IMR-90 (cell line): ENCODE measurements around the gene ELF2. TPM values are rescaled to one million over a fixed set of nuclear protein-coding genes. Genes with fewer than 3 reads are reported as not detected.

ENCODE experiments used
- ATAC-seq: fragments of 200-7000 bp; cut with Tn5 transposase; 2 replicates; pipeline ENCODE4 v1.9.1; 2020; ENCODE audit warnings: low read depth, mild to moderate bottlenecking, moderate library complexity
- BruUV-seq: library from RNA; stranded (reverse); fragments of 400-500 nt; replicated peaks from 2 replicates; lab custom pipeline; 2021; lab: Mats Ljungman, UMichigan
- CTCF ChIA-PET: fragments of 300-600 bp; formaldehyde crosslinking; extraction: SDS; loops from one replicate; lab custom pipeline; 2021; ENCODE audit warnings: antibody characterized with exemption; lab: Yijun Ruan, JAX
- POLR2A ChIA-PET: fragments of 300-600 bp; sonication (Branson Sonifier 250); formaldehyde crosslinking; loops from one replicate; lab custom pipeline; 2022; ENCODE audit warnings: antibody characterized with exemption; ENCODE audit not compliant: unreplicated experiment; lab: Charles Lee
- DNase-seq: peaks from one replicate; pipeline ENCODE4 v3.0.0; 2013
- H2AFZ ChIP-seq: replicated peaks from 2 replicates; pipeline ENCODE3; 2013; ENCODE audit warnings: low read length, mild to moderate bottlenecking; ENCODE audit not compliant: poor library complexity
- H2AK5ac ChIP-seq: 2 replicates; pipeline ENCODE4 v1.6.1; 2013; ENCODE audit warnings: low read depth, low read length, inconsistent platforms
- H2AK9ac ChIP-seq: replicated peaks from 2 replicates; pipeline ENCODE3; 2013; ENCODE audit warnings: mild to moderate bottlenecking, low read depth, low read length, moderate library complexity; ENCODE audit not compliant: poor library complexity
- H2BK120ac ChIP-seq: 2 replicates; pipeline ENCODE4 v1.6.1; 2013; ENCODE audit warnings: low read depth, low read length, inconsistent platforms
- H2BK15ac ChIP-seq: 3 replicates; pipeline ENCODE4 v1.6.1; 2013; ENCODE audit warnings: low read depth, low read length, inconsistent platforms
- H2BK20ac ChIP-seq: 2 replicates; pipeline ENCODE4 v1.6.1; 2013; ENCODE audit warnings: low read depth, mild to moderate bottlenecking, inconsistent platforms, low read length, moderate library complexity
- H2BK5ac ChIP-seq: 2 replicates; pipeline ENCODE4 v1.6.1; 2013; ENCODE audit warnings: mild to moderate bottlenecking, low read depth, low read length, inconsistent platforms; ENCODE audit not compliant: poor library complexity, severe bottlenecking
- H3K14ac ChIP-seq: replicated peaks from 2 replicates; pipeline ENCODE4 v1.6.1; 2013; ENCODE audit warnings: low read depth, low read length, inconsistent platforms
- H3K18ac ChIP-seq: 2 replicates; pipeline ENCODE4 v1.6.1; 2013; ENCODE audit warnings: low read depth, low read length, control low read depth
- H3K23ac ChIP-seq: 2 replicates; pipeline ENCODE4 v1.6.1; 2013; ENCODE audit warnings: low read depth, low read length, inconsistent platforms
- H3K27ac ChIP-seq: 2 replicates; pipeline ENCODE4 v1.5.1; 2013; ENCODE audit warnings: mild to moderate bottlenecking, control low read depth, low read length; ENCODE audit not compliant: insufficient read depth
- H3K27me3 ChIP-seq: 2 replicates; pipeline ENCODE4 v1.6.1; 2013; ENCODE audit warnings: low read length; ENCODE audit not compliant: control insufficient read depth, insufficient read depth
- H3K36me3 ChIP-seq: 2 replicates; pipeline ENCODE4 v1.6.1; 2013; ENCODE audit warnings: low read length, mixed read lengths; ENCODE audit not compliant: control insufficient read depth, insufficient read depth
- H3K4ac ChIP-seq: 2 replicates; pipeline ENCODE4 v1.6.1; 2013; ENCODE audit warnings: low read depth, low read length, inconsistent platforms
- H3K4me1 ChIP-seq: 2 replicates; pipeline ENCODE4 v1.6.1; 2013; ENCODE audit warnings: low read length, mixed read lengths; ENCODE audit not compliant: control insufficient read depth, insufficient read depth
- H3K4me2 ChIP-seq: 2 replicates; pipeline ENCODE4 v1.6.1; 2013; ENCODE audit warnings: low read depth, mild to moderate bottlenecking, control low read depth, low read length, moderate library complexity
- H3K4me3 ChIP-seq: 2 replicates; pipeline ENCODE4 v1.5.1; 2013; ENCODE audit warnings: low read depth, mild to moderate bottlenecking, control low read depth, low read length, moderate library complexity; ENCODE audit not compliant: insufficient read depth
- H3K56ac ChIP-seq: 2 replicates; pipeline ENCODE4 v1.6.1; 2013; ENCODE audit warnings: low read length, inconsistent platforms; ENCODE audit not compliant: insufficient read depth; ENCODE audit errors: extremely low read depth
- H3K79me1 ChIP-seq, 2 experiments: 2 replicates each; pipeline ENCODE4 v1.6.1; 2013; ENCODE audit warnings: low read length in 2 of 2, inconsistent platforms in 1 of 2, low read depth in 1 of 2
- H3K9ac ChIP-seq: 2 replicates; pipeline ENCODE4 v1.6.1; 2013; ENCODE audit warnings: low read depth, low read length, control low read depth
- H3K9me1 ChIP-seq: 2 replicates; pipeline ENCODE4 v1.6.1; 2013; ENCODE audit warnings: low read length, inconsistent platforms; ENCODE audit not compliant: insufficient read depth
- H3K9me3 ChIP-seq: 2 replicates; pipeline ENCODE4 v1.6.1; 2013; ENCODE audit warnings: low read length; ENCODE audit not compliant: control insufficient read depth, insufficient read depth
- H4K20me1 ChIP-seq: 2 replicates; pipeline ENCODE4 v1.6.1; 2013; ENCODE audit warnings: low read length, inconsistent platforms; ENCODE audit not compliant: insufficient read depth
- H4K5ac ChIP-seq: 2 replicates; pipeline ENCODE4 v1.6.1; 2013; ENCODE audit warnings: mild to moderate bottlenecking, low read depth, low read length, control low read depth
- H4K8ac ChIP-seq, 2 experiments: 2 replicates each; pipeline ENCODE4 v1.6.1; 2013; ENCODE audit warnings: low read depth in 2 of 2, low read length in 2 of 2, control low read depth in 1 of 2, inconsistent platforms in 1 of 2
- H4K91ac ChIP-seq: 2 replicates; pipeline ENCODE4 v1.6.1; 2013; ENCODE audit warnings: low read depth, low read length, inconsistent platforms; ENCODE audit not compliant: insufficient read depth
- BHLHE40 ChIP-seq: fragments of 150-350 bp; IDR thresholded peaks from 2 replicates; pipeline ENCODE4 v1.6.1; 2016; ENCODE audit warnings: mild to moderate bottlenecking, low read depth, low read length
- CEBPB ChIP-seq: IDR thresholded peaks from 2 replicates; pipeline ENCODE4 v1.6.1; 2012; ENCODE audit warnings: low read depth, low read length, improper control_type of control experiment
- CHD1 ChIP-seq: IDR thresholded peaks from 2 replicates; pipeline ENCODE4 v1.6.1; 2012; ENCODE audit warnings: low read depth, low read length, improper control_type of control experiment
- FOS ChIP-seq: fragments of 150-350 bp; IDR thresholded peaks from 2 replicates; pipeline ENCODE4 v1.6.1; 2016; ENCODE audit warnings: low read depth, low read length
- MAFK ChIP-seq: IDR thresholded peaks from 2 replicates; pipeline ENCODE4 v1.6.1; 2012; ENCODE audit warnings: low read depth, low read length, improper control_type of control experiment
- MAZ ChIP-seq: IDR thresholded peaks from 2 replicates; pipeline ENCODE4 v1.6.1; 2012; ENCODE audit warnings: low read depth, mild to moderate bottlenecking, low read length, improper control_type of control experiment, moderate library complexity, borderline replicate concordance
- MXI1 ChIP-seq: IDR thresholded peaks from 2 replicates; pipeline ENCODE4 v1.6.1; 2012; ENCODE audit warnings: low read depth, mild to moderate bottlenecking, low read length, moderate library complexity, borderline replicate concordance
- POLR2A ChIP-seq: IDR thresholded peaks from 2 replicates; pipeline ENCODE4 v1.6.1; 2012; ENCODE audit warnings: mild to moderate bottlenecking, low read depth, low read length
- RAD21 ChIP-seq: IDR thresholded peaks from 2 replicates; pipeline ENCODE4 v1.6.1; 2012; ENCODE audit warnings: low read length, improper control_type of control experiment
- RCOR1 ChIP-seq: IDR thresholded peaks from 2 replicates; pipeline ENCODE4 v1.6.1; 2012; ENCODE audit warnings: mild to moderate bottlenecking, low read length, improper control_type of control experiment; ENCODE audit not compliant: insufficient replicate concordance
- RFX5 ChIP-seq: IDR thresholded peaks from 2 replicates; pipeline ENCODE4 v1.8.0; 2012; ENCODE audit warnings: low read depth, mild to moderate bottlenecking, low read length, moderate library complexity
- USF2 ChIP-seq: fragments of 150-350 bp; IDR thresholded peaks from 2 replicates; pipeline ENCODE4 v1.6.1; 2017; ENCODE audit warnings: mild to moderate bottlenecking, antibody characterized with exemption, low read length, low read depth
- WGBS, 2 experiments: methylation state at CpG; one replicate each; pipeline versions ENCODE4 v1.1.5 to v1.1.7; 2013; ENCODE audit warnings: missing lambda C conversion rate in 2 of 2; ENCODE audit not compliant: insufficient read length in 1 of 2; ENCODE audit errors: extremely low coverage in 2 of 2; 5-methylcytosine and 5-hydroxymethylcytosine counted together
- dilution Hi-C: fragments of 300-500 bp; cut with HindIII; formaldehyde crosslinking; loops from one replicate; pipeline ENCODE4 v1.14.3; 2018; ENCODE audit warnings: low sequenced_read_pairs; ENCODE audit not compliant: unreplicated experiment
- in situ Hi-C: fragments of 300-500 bp; cut with MboI; formaldehyde crosslinking; loops from 3 replicates; pipeline ENCODE4 v1.14.3; 2019; ENCODE audit warnings: low sequenced_read_pairs, inconsistent platforms, mixed read lengths
- intact Hi-C: fragments of 100-400 bp; cut with micrococcal nuclease; formaldehyde crosslinking; loops from 2 replicates; pipeline ENCODE4 v1.10.0; 2022
- polyA plus RNA-seq, 3 experiments: library from polyadenylated mRNA; depleted of rRNA; stranded (reverse); fragments of >200 nt; gene quantifications; 2 replicates each; pipeline ENCODE4 v1.2.3, GENCODE V29; 2012; ENCODE audit warnings: low replicate concordance in 1 of 3
- total RNA-seq: library from RNA; depleted of rRNA; stranded (reverse); fragments of >200 nt; gene quantifications from 2 replicates; pipeline ENCODE4 v1.2.3, GENCODE V29; 2012

ELF2 gene
- total and polyA plus RNA-seq, 2 of the 4 experiments (the other 2 are of a cell fraction) = 14.5 to 42.3 TPM

DNA sequence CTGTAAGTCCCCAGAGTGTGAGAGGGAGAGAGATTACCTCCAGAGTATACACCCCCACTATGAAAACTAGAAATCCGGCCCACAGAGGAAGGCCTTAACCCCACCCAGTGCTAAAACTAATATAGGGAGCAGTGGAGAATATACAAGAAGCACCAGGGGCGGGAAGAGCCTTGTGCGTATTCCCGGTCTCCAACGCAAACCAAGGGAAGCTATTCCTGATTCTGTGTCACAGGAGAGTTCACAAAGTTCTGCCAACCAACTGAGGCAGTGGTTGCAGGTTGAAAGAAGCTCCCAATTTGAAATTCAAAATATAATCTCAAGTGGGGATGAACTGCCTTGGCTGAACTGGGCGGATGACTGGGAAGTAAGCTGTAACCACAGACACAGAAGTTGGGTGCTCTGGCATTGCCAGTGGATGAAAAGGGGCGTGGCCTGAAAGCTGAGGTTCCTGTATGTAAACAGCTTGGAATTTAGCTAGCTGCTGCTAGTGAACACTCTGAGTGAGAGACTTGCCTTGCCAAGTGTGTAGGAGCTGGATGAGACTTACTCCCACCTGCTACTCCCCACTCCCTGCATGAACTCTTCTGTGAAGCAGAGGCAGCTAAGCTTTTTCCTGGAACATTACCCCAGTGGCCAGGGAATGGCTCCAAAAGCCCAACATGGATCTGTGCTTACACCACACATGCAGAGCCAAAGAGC, 32.7 kb downstream of the ELF2 start:
- peak; percentile 66 for DNase-seq
- dilution Hi-C loops = no loop called here

More for the DNA sequence above, 32.7 kb downstream of the ELF2 start:
- Histone ChIP-seq H3K56ac (no peak overlapping the region), H3K4ac (no peak overlapping the region), H4K91ac (no peak overlapping the region), H4K5ac (no peak overlapping the region), H2BK120ac (no peak overlapping the region), H2BK15ac (no peak overlapping the region), H2AK9ac (peak overlapping the region; percentile 31), H3K4me1 (peaks cover 11% of the 10 kb centered on the region), H3K9me3 (no peaks in the 10 kb centered on the region), H3K4me2 (no peak overlapping the region), H3K14ac (no peak overlapping the region), H4K20me1 (peaks cover 36% of the 10 kb centered on the region), H3K27me3 (no peaks in the 10 kb centered on the region), H3K9ac (no peak overlapping the region), H2BK5ac (no peak overlapping the region), H2AK5ac (no peak overlapping the region), H3K4me3 (no peak overlapping the region), H3K27ac (no peak overlapping the region), H2BK20ac (no peak overlapping the region), H3K79me1 (peaks cover 33 to 56% of the 10 kb centered on the region in 2 experiments), H4K8ac (no peak overlapping the region), H3K18ac (no peak overlapping the region), H3K23ac (no peak overlapping the region), H2AFZ (no peak overlapping the region), H3K36me3 (no peaks in the 10 kb centered on the region), H3K9me1 (peaks cover 8% of the 10 kb centered on the region; the same call in 1 of the 2 replicates)
- TF ChIP-seq RFX5 (no peak), RAD21 (no peak), BHLHE40 (no peak), USF2 (no peak), POLR2A (no peak), CHD1 (no peak), MAZ (no peak), FOS (no peak), MXI1 (no peak), RCOR1 (no peak), CEBPB (no peak), MAFK (no peak)
- ChIA-PET CTCF (no interaction called here), POLR2A (no interaction called here)
- intact Hi-C loops = no loop called here
- BruUV-seq = no TSS peak
- no CpG with 5 or more reads among the region's 7 CpGs for WGBS, 2 experiments
- ATAC-seq = peak; percentile 86
- in situ Hi-C loops = no loop called here
